Neural crest cell (in vitro differentiated cells): ENCODE results near the gene GCAT. TPM values are rescaled to one million over a fixed set of nuclear protein-coding genes. Genes with fewer than 3 reads are reported as not detected.

Experiments used
- DNase-seq: peaks from one replicate; pipeline ENCODE4 v3.0.0; 2021; ENCODE audit warnings: low read depth, mixed read lengths, low spot score
- H3K27ac Mint-ChIP-seq: one replicate; pipeline ENCODE4 v1.8.0; 2021; ENCODE audit warnings: mild to moderate bottlenecking, mixed read lengths; ENCODE audit not compliant: unreplicated experiment
- H3K27me3 Mint-ChIP-seq: 2 replicates; pipeline ENCODE4 v1.8.0; 2021; ENCODE audit warnings: low read depth, mild to moderate bottlenecking, mixed read lengths
- H3K36me3 Mint-ChIP-seq: 2 replicates; pipeline ENCODE4 v1.8.0; 2021; ENCODE audit warnings: low read depth, mild to moderate bottlenecking, mixed read lengths
- H3K4me1 Mint-ChIP-seq: 2 replicates; pipeline ENCODE4 v1.8.0; 2021; ENCODE audit warnings: mixed read lengths
- H3K4me3 Mint-ChIP-seq: one replicate; pipeline ENCODE4 v1.8.0; 2021; ENCODE audit warnings: mild to moderate bottlenecking, mixed read lengths
- H3K9me3 Mint-ChIP-seq: 2 replicates; pipeline ENCODE4 v1.8.0; 2021; ENCODE audit warnings: mixed read lengths
- CTCF ChIP-seq: fragments of 200-600 bp; sonication (generic); conservative IDR thresholded peaks from 2 replicates; pipeline ENCODE4 v1.5.0; 2021; ENCODE audit warnings: antibody characterized with exemption, mild to moderate bottlenecking
- total RNA-seq: library from RNA; stranded (reverse); gene quantifications from 2 replicates; pipeline ENCODE4 v1.2.1, GENCODE V29; 2021

Gene GCAT
- total RNA-seq, 1 donor from 2014 or later, result 55.8 TPM

GRCh38 chr22:37803195-37803638 lies 4.5 kb upstream of the GCAT start:
- H3K4me3 Mint-ChIP-seq, result peak overlapping the region; percentile 88
- no peak for TF ChIP-seq CTCF
- H3K9me3 Mint-ChIP-seq, result no peaks in the 10 kb centered on the region
- DNase-seq, result no peak
- peaks cover 48% of the 10 kb centered on the region for H3K4me1 Mint-ChIP-seq
- H3K27ac Mint-ChIP-seq, result peak overlapping the region; percentile 97
- peaks cover 11% of the 10 kb centered on the region for H3K27me3 Mint-ChIP-seq
- no peaks in the 10 kb centered on the region for H3K36me3 Mint-ChIP-seq

- Mint-ChIP-seq H3K36me3 (no peaks in the 10 kb centered on the region), H3K27ac (peak overlapping the region; percentile 97), H3K4me1 (peaks cover 54% of the 10 kb centered on the region), H3K4me3 (peak overlapping the region; percentile 88), H3K27me3 (peaks cover 11% of the 10 kb centered on the region), H3K9me3 (no peaks in the 10 kb centered on the region)
- TF ChIP-seq CTCF, result no peak
- DNase-seq, result no peak
These were observed 3.9 kb upstream of the GCAT start for GRCh38 chr22:37803639-37804351.

GRCh38 chr22:37804352-37804880 lies 3.3 kb upstream of the GCAT start:
- no peak for TF ChIP-seq CTCF
- Mint-ChIP-seq H3K36me3 (no peaks in the 10 kb centered on the region), H3K9me3 (no peaks in the 10 kb centered on the region), H3K4me1 (peaks cover 59% of the 10 kb centered on the region), H3K4me3 (peak overlapping the region; percentile 88), H3K27me3 (peaks cover 11% of the 10 kb centered on the region), H3K27ac (peak overlapping the region; percentile 97)
- DNase-seq, result no peak

GRCh38 chr22:37804881-37805809 lies 2.6 kb upstream of the GCAT start:
- Mint-ChIP-seq H3K27ac (no peak overlapping the region), H3K9me3 (no peaks in the 10 kb centered on the region), H3K4me1 (peaks cover 63% of the 10 kb centered on the region)

More at GRCh38 chr22:37804881-37805809, 2.6 kb upstream of the GCAT start:
- H3K4me3 Mint-ChIP-seq, result peak overlapping the region; percentile 94
- peak; percentile 82 for DNase-seq
- TF ChIP-seq CTCF, result peak; percentile 9
- no peaks in the 10 kb centered on the region for H3K36me3 Mint-ChIP-seq
- H3K27me3 Mint-ChIP-seq, result peaks cover 11% of the 10 kb centered on the region
